ENCODE data around the gene HOXA10.

HOXA10 gene

GRCh38 chr7:27211764-27212204, 37.7 kb upstream of the HOXA10 start:
- no peak for FAIRE-seq

GRCh38 chr7:27211084-27211446, 36.9 kb upstream of the HOXA10 start:
- DNase-seq (ENCODE audit: insufficient read length): no peak
- FAIRE-seq: no peak
- TF ChIP-seq POLR2AphosphoS5 (IDR thresholded peaks at IDR 0.05; ENCODE audit: low read depth, low read length) (no peak), TAF1 (IDR thresholded peaks at IDR 0.05; ENCODE audit: borderline replicate concordance, low read depth, low read length) (no peak), POLR2A (IDR thresholded peaks at IDR 0.05; ENCODE audit: low read depth, low read length) (no peak)

More at GRCh38 chr7:27211764-27212204, 37.7 kb upstream of the HOXA10 start:
- no peak for DNase-seq (ENCODE audit: insufficient read length)
- no peak for TF ChIP-seq TAF1 (IDR thresholded peaks at IDR 0.05; ENCODE audit: borderline replicate concordance, low read depth, low read length)
- TF ChIP-seq POLR2AphosphoS5 (IDR thresholded peaks at IDR 0.05; ENCODE audit: low read depth, low read length): no peak
- no peak for TF ChIP-seq POLR2A (IDR thresholded peaks at IDR 0.05; ENCODE audit: low read depth, low read length)

GRCh38 chr7:27210441-27211083, 36.4 kb upstream of the HOXA10 start:
- DNase-seq (ENCODE audit: insufficient read length) (no peak), FAIRE-seq (no peak)
- TF ChIP-seq TAF1 (IDR thresholded peaks at IDR 0.05; ENCODE audit: borderline replicate concordance, low read depth, low read length) (no peak), POLR2A (IDR thresholded peaks at IDR 0.05; ENCODE audit: low read depth, low read length) (no peak), POLR2AphosphoS5 (IDR thresholded peaks at IDR 0.05; ENCODE audit: low read depth, low read length) (no peak)

- FAIRE-seq: no peak
- TF ChIP-seq POLR2AphosphoS5 (IDR thresholded peaks at IDR 0.05; ENCODE audit: low read depth, low read length): no peak
- TF ChIP-seq POLR2A (IDR thresholded peaks at IDR 0.05; ENCODE audit: low read depth, low read length): no peak
- TF ChIP-seq TAF1 (IDR thresholded peaks at IDR 0.05; ENCODE audit: borderline replicate concordance, low read depth, low read length): no peak
- DNase-seq (ENCODE audit: insufficient read length): no peak
Observed at GRCh38 chr7:27209933-27210440, 35.9 kb upstream of the HOXA10 start.

GRCh38 chr7:27208998-27209397, 34.9 kb upstream of the HOXA10 start:
- FAIRE-seq: no peak
- TF ChIP-seq TAF1 (IDR thresholded peaks at IDR 0.05; ENCODE audit: borderline replicate concordance, low read depth, low read length): no peak
- TF ChIP-seq POLR2A (IDR thresholded peaks at IDR 0.05; ENCODE audit: low read depth, low read length): no peak
- TF ChIP-seq POLR2AphosphoS5 (IDR thresholded peaks at IDR 0.05; ENCODE audit: low read depth, low read length): no peak
- no peak for DNase-seq (ENCODE audit: insufficient read length)

GRCh38 chr7:27207348-27207985, 33.3 kb upstream of the HOXA10 start:
- DNase-seq (ENCODE audit: insufficient read length) (no peak), FAIRE-seq (no peak)
- TF ChIP-seq TAF1 (IDR thresholded peaks at IDR 0.05; ENCODE audit: borderline replicate concordance, low read depth, low read length): no peak

GRCh38 chr7:27205325-27206280, 31.5 kb upstream of the HOXA10 start:
- no peak for FAIRE-seq
- no peak for DNase-seq (ENCODE audit: insufficient read length)
- no peak for TF ChIP-seq TAF1 (IDR thresholded peaks at IDR 0.05; ENCODE audit: borderline replicate concordance, low read depth, low read length)
- no peak for TF ChIP-seq POLR2AphosphoS5 (IDR thresholded peaks at IDR 0.05; ENCODE audit: low read depth, low read length)
- no peak for TF ChIP-seq POLR2A (IDR thresholded peaks at IDR 0.05; ENCODE audit: low read depth, low read length)

- no peak for DNase-seq (ENCODE audit: insufficient read length)
- FAIRE-seq: no peak
- TF ChIP-seq POLR2A (IDR thresholded peaks at IDR 0.05; ENCODE audit: low read depth, low read length): no peak
- no peak for TF ChIP-seq TAF1 (IDR thresholded peaks at IDR 0.05; ENCODE audit: borderline replicate concordance, low read depth, low read length)
- no peak for TF ChIP-seq POLR2AphosphoS5 (IDR thresholded peaks at IDR 0.05; ENCODE audit: low read depth, low read length)
Observed at GRCh38 chr7:27204851-27205322, 30.8 kb upstream of the HOXA10 start.

- TF ChIP-seq TAF1 (IDR thresholded peaks at IDR 0.05; ENCODE audit: borderline replicate concordance, low read depth, low read length): no peak
- TF ChIP-seq POLR2A (IDR thresholded peaks at IDR 0.05; ENCODE audit: low read depth, low read length): no peak
- no peak for TF ChIP-seq POLR2AphosphoS5 (IDR thresholded peaks at IDR 0.05; ENCODE audit: low read depth, low read length)
- FAIRE-seq (no peak), DNase-seq (ENCODE audit: insufficient read length) (no peak)
Observed at GRCh38 chr7:27203964-27204594, 30.0 kb upstream of the HOXA10 start.

GRCh38 chr7:27203365-27203953, 29.3 kb upstream of the HOXA10 start:
- no peak for DNase-seq (ENCODE audit: insufficient read length)
- TF ChIP-seq POLR2A (IDR thresholded peaks at IDR 0.05; ENCODE audit: low read depth, low read length): no peak
- no peak for TF ChIP-seq TAF1 (IDR thresholded peaks at IDR 0.05; ENCODE audit: borderline replicate concordance, low read depth, low read length)
- TF ChIP-seq POLR2AphosphoS5 (IDR thresholded peaks at IDR 0.05; ENCODE audit: low read depth, low read length): no peak
- no peak for FAIRE-seq

GRCh38 chr7:27202862-27203134, 28.7 kb upstream of the HOXA10 start:
- FAIRE-seq (no peak), DNase-seq (ENCODE audit: insufficient read length) (no peak)
- TF ChIP-seq TAF1 (IDR thresholded peaks at IDR 0.05; ENCODE audit: borderline replicate concordance, low read depth, low read length) (no peak), POLR2A (IDR thresholded peaks at IDR 0.05; ENCODE audit: low read depth, low read length) (no peak), POLR2AphosphoS5 (IDR thresholded peaks at IDR 0.05; ENCODE audit: low read depth, low read length) (no peak)

Measured in GM12892 (cell line).